Thyroid gland (tissue), 4 donors: Measurements from ENCODE around the gene SLC48A1.

Experiments used
- POLR2A ChIP-seq, 2 donors: fragments of 450-650 bp; IDR thresholded peaks; one replicate each; pipeline ENCODE4 v1.6.1; 2017; ENCODE audit warnings: antibody characterized with exemption in 2 of 2, mild to moderate bottlenecking in 2 of 2, moderate library complexity in 1 of 2
- TF ChIP-seq, protein P1 (sequence below), 6 experiments: fragments of 200-600 bp in 3 of 6; fragments of 450-650 bp in 3 of 6; sonication (generic) in 3 of 6; IDR thresholded peaks; one replicate each; pipeline ENCODE4 v1.5.1; 2016 to 2019; ENCODE audit warnings: antibody characterized with exemption in 6 of 6, mild to moderate bottlenecking in 2 of 6, inconsistent platforms in 1 of 6, moderate library complexity in 1 of 6

DNA sequence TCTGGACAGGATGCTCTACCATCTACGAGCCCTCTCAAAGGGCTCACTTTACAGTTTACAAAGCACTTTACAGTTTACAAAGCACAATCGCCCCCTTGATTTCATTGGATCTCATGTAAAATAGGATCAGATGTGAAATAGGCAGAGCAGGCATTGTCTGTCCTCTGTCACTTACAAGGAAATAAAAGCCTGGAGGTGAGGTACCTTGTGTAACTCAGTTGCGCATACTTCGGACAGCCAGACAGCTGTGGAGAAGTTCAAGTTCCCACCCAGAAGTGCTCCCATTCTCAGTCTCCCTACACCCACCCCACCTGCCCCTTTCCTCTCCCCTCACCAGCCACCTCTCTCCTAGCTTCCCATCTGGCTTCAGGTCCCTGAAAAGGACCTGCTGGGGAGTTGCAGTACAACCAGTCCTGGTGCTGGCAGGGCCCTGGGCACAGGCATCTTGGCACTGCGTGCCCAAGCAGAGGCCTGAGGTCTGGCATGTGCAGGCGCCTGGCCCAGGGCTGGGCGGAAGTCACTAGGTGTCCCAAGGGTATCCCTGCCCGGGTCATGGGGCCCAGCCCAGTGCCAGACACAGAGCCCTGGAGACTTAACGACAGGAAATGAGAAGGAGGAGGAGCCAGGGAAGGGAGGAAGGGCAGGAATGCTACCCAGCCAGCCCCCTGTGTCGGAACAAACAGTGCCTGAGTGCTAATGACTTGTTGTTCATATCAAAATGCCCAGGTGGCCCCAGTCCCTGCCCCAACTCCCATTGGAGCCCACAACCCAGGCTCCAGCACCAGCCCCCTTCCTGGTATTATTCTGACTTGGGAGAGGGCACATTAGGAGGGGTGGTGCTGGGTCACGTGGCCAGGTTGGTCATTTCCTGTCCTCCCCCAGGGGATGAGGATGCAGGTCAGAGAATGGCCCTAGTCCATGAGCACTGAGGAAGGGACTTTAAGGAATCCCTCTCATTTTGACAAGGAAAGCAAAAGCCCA is 19.7 kb upstream of the SLC48A1 start:
- TF ChIP-seq, protein P1, sequence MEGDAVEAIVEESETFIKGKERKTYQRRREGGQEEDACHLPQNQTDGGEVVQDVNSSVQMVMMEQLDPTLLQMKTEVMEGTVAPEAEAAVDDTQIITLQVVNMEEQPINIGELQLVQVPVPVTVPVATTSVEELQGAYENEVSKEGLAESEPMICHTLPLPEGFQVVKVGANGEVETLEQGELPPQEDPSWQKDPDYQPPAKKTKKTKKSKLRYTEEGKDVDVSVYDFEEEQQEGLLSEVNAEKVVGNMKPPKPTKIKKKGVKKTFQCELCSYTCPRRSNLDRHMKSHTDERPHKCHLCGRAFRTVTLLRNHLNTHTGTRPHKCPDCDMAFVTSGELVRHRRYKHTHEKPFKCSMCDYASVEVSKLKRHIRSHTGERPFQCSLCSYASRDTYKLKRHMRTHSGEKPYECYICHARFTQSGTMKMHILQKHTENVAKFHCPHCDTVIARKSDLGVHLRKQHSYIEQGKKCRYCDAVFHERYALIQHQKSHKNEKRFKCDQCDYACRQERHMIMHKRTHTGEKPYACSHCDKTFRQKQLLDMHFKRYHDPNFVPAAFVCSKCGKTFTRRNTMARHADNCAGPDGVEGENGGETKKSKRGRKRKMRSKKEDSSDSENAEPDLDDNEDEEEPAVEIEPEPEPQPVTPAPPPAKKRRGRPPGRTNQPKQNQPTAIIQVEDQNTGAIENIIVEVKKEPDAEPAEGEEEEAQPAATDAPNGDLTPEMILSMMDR (IDR thresholded peaks at IDR 0.05), result peak in 1 of 6 experiments; percentile 18
- TF ChIP-seq POLR2A (IDR thresholded peaks at IDR 0.05), result peak in 1 of 2 donors; percentile 11
